Stimulated activated CD4-positive, alpha-beta T cell treated with anti-CD3 and anti-CD28 coated beads, Interleukin-15, amount 100 ng/mL, for 48 hours (primary cell): Measurements from ENCODE around the gene ZNRF3.

Experiments
- DNase-seq, 2 donors: peaks; one replicate each; pipeline ENCODE4 v3.0.0-alpha.2; 2020; ENCODE audit warnings: low read depth in 2 of 2

ZNRF3 gene

DNA sequence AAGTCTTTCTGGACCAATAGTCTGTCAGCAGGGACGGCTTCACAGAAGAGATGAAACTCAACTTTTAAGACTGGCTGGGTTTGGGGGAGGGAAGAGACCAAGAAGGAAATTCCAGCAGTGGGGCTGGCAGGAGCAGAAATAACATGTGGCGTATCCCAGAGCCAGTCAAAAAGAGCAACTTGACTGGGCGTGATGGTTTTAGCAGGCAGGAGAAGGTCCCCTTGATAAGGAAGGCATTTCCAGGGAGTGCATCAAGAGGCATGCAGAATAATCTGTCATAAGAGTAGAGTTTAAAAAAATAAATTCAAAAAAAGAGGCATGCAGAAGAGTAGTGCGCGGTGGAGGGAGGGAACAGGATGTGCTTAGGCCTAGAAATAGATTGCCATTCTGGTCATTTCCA, 125.8 kb downstream of the ZNRF3 start:
- DNase-seq: no peak

DNA sequence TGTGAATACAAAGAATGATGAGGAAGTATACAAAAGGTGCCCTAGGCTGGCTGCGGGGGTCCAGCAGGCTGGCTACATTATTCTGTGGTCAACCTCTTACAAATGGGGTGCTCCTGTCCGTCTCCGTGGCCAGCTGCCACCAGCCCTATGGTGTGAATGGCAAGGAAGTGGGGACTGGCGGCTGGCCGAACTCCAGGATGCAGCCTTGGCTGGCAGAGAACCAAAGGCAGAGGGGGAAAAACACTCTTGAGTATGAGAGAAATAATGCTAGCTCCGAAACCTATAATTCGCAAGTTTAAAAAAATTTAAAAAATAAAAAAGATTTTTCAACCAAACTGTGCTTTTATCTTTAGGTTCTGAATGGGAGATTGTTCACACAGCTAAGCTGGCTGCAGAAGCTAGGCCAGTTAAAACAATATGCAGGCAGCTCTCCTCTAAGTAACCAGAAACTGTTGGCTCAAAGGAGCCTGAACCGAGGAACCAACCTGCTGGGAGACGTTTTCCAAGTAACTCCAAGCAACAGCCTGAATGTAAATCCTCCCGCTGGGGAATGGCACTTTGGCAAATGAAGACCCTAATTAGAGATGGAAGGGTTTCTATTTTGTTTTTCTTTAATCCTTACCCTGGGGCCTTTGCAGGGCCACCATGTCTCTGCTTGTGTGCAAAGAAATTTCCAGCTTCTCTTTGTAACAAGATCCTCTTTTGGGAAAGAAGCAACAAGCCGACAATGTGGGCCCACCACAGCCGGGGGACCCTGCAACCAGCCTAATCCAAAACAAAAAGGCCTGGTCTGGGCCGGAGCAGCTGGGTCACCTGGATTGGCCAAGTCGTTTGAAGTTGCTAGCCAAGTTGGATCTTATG, 128.1 kb downstream of the ZNRF3 start:
- no peak for DNase-seq

DNA sequence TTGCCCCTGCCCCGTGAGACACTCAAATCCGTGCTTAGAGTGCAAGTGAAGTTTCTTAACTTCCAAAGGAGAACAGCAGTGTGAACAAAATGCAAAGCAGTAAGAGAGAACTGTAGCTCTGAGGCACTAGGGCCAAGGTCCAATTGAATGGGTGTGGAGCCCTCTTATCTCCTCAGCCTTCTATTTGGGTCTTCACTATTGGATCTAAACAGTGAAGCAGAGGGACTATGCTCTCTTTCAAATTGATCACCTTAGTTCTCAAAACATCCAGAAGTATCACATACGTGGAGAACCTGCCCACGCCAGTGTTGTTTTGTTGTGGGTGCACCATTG, 128.7 kb downstream of the ZNRF3 start:
- no peak for DNase-seq

DNA sequence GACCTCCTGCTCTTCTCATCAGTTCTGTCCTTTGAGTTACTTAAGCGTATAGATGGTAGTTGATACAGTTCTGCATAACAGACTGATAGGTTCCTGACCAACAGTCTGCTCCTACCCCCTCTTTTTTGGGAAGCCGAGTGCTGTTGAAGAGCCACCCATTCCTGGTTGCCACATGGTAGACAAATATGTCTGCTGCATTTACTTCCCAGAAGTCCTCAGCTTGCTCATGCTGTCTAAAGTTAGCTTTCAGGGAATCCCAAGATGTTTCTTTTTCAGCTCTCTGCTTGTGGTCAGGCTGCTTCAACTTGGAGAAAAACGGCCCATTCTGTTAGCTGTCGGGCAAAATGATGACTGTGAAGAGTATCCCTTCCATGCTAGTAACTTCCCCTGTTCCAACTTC, 129.6 kb downstream of the ZNRF3 start:
- no peak for DNase-seq

DNA sequence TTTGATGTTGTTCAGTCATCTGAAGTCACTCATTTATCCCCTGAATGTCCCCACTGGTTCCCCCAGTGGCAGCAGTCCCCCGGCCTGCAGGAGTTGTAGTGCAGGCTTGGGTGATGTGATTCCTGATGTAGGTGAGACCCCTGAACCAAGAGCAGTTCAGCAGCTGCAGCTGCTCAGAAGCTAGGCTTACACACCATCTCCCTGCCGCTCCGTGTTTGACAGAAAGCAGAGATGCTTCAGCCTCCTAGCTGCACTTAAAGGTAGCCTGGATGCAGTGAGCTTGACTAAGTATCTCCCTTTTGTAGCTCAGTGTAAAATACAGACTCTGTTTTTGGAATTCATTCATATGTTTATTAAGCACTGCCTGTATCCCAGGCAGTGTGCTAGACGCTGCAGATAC, 130.9 kb downstream of the ZNRF3 start:
- DNase-seq: no peak

DNA sequence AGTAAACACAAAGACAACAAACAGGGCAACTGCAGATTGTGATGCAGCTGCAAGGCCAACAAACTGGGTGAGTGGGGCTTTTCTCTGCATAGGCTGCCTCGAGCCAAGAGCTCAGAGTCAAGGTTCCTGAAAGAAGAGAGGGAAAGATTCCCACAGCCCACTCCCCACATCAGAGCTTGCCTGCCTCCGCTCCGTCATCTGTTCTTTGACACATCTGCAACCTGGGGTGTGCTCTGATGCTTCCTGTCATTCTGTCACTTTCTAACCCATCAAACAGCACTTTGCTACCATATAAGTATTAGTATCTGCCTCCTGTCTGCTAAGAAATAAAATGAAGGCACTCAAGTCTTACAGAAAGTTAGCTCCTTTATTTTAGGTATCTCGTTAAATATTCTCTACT, 131.4 kb downstream of the ZNRF3 start:
- no peak for DNase-seq

DNA sequence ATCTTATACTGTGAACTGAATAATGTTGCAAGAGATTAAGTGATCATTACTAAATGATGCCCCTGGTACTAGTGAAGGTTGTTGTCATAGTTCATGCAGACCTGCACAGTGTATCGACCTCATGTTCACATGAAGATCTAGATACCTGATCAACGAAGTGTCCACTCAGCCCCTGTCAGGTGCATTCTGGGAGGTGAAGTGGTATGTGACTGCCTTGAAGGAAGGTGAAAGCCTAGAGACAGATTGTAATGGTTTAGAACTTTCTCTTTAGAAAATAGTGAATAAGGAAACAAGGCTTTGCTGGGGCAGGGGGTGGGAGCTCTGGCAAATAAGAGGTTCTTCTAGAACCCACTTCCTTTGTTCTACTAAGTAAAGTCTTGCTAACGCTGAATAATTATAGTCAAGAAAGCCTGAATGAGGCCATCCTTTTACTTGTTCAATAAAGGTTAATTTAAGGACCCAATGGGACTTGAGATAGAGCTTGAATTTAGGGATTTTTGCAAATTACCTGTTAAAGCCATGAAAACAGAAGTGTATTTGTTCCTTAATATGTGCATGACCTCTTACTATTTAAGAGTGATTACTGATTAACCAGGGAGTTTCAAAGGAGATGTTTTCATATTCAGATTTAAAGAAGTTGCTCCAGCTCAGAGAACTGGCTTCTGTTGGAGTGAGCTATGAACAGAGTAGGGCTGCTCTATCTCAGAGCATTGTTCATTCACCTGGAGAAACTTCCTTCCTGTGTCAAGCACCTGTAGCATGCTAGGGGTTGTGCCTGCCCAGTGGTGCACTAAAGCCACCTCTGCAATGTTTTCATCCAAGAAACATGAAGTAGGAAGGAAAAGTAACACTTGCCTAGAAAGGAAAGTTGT, 132.9 kb downstream of the ZNRF3 start:
- DNase-seq: no peak

DNA sequence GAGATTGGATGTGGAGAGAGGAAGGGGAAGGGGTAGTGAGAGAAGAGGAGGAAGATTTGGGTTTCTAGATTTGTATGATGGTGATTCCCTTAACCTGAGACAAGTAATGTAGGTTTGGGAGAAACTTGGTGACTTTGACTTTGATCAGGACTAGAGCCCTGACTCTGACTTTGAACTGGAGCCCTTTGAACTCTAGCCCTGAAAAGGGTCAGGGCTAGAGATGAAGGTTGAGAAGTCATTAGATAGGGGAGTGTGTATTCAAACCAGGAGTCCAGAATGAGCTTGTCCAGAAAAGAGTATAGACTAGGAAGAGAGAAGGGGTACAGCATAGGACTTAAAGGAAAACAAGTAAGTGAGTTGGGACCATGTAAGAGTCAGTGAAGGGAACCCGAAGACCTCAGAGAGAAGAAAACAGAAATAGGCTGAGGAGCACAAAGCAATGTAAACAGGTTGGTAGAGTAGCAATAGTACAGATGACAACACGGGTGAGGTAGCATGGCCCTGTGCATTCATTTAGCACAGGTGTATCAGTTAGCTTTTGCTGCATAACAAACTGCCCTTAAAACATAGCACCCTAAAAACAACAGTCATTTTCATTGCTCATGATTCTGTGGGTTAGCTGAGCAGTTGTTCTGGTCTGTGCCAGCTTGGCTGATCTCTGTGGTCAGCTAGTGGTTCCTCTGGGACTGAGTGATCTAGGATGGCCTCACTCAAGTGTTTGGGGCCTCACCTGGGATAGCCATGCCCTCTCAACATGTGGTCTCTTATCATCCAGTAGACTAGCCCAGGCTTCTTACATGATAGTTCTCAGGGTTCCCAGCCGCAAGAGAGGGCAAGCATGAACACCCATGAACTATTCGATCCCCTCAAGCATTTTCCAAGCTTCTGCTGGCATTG, 135.2 kb downstream of the ZNRF3 start:
- no peak for DNase-seq

DNA sequence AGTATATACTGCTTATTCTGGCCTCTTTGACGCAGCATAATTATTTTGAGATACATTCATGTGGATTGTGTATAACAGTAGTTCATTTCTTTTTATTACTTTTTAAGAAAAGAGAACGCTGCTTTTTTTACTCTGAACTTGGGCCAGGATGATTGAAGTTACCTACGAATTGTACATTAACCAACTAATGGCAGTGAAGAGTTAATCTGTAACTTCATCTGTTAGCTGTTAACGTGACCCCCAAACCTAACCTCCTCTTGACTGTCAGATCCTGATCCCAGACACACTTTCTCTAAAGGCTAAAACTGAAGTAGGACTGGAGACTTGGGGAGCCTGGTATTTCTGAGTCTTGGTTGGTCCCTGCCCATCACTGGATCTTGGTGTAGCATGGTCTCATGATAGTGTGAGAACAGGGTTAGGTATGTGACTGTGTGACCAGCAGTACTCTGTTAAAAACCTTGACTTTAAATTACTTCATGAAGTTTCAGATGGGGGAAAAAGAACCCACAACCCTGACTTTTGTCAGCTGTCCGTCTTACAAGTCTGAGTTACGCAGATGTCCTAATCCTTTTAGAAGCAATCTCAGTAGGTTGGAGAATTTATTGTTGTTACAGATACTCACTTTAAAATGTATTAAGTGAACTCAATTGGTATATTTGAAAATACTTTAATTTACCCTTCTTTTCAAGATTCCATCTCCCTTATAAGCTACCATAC, 138.9 kb downstream of the ZNRF3 start:
- no peak for DNase-seq

DNA sequence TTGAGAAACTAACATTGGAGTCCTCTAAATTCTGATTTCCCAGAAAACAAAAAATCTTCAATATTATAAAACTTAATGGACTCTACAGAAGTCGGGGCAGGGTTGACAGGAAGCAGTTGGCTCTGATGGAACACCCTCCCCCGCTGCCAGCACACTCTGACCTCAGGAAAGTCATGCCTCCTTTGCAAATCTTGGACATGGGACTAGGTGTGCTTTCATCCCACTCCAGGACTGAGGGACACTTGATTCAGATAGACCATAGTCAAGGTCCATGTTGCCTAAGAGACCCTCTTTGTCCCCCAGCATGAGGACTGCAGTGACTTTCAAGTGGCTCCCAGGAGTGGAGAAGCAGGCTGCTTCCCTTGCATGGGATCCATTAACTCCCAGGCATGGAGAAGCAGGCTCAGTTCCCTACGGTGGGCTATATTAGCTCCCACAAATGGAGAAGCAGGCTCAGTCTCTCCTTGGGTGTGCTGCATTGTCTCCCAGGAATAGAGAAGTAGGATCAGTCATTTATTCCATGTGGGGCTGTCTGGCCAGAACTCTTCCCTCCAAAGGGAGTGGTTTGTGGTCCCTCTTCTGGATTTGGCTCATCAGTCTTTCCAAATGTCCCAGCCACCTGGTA, 139.9 kb downstream of the ZNRF3 start:
- no peak for DNase-seq

DNA sequence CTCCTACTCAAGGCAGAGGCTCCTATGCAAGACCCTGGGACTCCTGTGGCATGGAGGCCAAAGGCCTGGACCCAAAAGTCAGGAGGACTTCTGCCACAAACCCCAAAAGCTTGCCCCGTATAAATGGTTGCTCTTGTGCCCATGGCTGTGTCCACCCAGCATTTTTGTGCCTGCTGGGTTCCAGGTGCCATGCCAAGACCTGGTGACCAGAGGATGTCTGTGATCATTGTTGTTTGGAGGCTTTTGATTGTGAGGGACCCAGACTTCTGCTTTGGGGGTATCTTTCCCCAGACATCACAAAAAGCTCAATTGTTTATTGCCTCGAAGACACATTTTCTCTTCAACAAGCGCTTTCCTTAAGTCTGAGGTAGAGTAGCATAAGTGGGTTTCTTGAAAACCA, 143.2 kb downstream of the ZNRF3 start:
- no peak for DNase-seq

DNA sequence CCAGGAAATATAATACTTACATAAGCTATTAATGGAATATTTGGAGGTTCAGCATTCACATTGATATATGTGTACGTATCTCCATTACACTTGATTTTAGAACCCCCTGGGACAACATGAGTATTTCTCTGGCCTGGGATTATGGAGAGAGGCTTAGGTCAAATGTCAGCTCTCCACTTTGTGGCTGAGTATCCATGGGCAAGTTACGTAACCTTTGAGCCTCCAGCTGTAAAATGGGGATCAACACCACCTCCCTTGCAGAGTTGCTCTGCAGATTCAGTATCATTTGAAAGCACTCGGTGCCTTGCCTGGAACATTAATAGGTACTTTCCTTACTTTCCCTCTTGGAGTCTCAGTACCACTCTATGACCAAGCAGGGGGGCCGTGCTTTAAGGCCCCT, 145.1 kb downstream of the ZNRF3 start:
- DNase-seq: no peak

DNA sequence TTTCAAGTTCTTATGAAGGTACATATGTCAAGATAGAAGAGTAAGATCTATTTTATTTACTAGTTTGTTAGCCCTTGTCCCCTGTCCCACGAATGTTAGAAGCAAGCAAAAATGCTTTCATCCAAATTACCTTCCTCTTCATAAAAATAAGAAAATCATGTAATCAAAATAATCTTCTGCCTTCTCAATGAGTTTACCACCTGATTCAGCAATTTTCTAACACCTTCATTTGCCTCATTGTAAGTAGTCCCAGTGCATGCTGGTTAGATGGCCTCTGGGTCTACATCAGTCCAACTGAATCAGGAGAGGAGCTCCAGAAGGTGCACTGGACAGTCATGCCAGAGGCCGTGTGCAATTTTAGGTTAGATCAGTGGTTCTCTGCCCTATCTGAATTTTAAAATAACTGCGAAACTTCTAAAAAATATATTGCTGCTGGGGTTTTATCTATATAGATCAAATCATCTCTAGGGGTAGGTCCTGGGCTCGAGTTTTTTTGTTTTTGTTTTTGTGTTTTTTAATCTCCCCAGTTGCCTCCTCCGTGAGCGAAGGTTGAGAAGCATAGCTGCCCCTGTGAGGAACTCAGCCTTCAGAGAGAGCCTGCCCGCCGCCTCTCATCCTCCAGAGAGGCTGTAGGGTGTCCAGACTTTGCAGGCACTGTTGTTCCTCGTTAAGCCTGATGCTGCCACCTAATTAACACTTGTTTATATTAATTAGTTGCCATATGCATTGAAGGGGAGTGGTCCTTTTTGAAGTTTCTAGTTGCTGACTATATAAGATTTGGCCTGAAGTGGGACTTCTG, 146.0 kb downstream of the ZNRF3 start:
- no peak for DNase-seq

DNA sequence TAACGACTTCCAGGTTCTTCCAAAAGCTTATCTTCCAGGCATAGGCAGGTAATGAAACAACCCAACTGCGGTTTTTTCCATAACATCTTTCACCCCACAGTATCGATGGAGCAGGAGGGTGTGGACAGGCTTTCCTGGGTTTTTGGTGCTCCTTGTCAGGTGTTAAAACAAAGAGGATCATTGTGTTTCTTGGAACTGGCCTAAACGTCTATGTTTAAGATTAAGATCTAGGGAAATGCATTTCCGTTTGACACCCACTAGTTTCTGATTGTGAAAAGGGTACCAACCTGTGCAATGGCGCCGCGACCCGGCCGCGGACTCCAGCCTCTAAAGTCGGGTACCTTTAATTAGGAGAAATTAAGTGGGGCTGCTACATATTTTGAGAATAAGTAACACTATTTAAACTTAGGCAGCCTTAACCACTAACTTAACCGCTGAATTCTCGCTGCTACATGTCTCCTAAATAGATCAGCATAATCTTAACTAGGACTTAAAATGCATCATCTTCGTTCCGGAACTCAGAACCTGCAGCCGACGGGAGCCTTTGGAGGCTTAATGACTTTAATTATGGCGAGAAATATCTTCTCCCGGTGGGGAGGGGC, 146.7 kb downstream of the ZNRF3 start:
- DNase-seq: no peak

DNA sequence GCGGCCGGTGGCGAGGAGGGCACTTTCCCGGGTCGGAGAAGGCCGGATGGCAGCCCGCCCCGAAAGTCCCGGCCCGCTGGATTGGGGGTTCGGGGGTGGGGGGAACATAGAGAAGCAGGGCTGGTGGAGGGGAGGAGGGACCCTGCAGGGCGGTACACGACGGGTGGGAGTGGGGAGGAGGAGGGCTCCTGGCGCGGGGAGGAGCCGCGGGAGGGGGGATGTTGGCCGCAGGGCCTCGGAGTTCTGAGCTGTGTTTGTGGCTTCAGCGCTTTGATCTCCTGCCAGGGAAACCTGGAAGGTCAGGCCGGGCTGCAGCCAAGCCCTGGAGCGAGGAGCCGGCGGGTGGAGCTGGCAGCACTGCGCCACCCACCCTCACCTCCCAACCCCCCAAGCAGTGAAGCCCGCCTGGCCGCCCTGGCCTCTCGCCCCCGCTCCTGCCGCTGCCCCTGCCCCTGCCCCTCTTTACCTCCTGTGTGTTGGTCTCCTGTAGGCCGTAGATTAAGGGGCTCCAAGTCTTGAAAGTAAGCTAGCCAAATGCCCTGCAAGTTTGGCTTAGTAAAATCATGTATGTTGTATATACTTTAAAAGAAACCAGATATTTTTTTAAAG, 147.3 kb downstream of the ZNRF3 start:
- no peak for DNase-seq

DNA sequence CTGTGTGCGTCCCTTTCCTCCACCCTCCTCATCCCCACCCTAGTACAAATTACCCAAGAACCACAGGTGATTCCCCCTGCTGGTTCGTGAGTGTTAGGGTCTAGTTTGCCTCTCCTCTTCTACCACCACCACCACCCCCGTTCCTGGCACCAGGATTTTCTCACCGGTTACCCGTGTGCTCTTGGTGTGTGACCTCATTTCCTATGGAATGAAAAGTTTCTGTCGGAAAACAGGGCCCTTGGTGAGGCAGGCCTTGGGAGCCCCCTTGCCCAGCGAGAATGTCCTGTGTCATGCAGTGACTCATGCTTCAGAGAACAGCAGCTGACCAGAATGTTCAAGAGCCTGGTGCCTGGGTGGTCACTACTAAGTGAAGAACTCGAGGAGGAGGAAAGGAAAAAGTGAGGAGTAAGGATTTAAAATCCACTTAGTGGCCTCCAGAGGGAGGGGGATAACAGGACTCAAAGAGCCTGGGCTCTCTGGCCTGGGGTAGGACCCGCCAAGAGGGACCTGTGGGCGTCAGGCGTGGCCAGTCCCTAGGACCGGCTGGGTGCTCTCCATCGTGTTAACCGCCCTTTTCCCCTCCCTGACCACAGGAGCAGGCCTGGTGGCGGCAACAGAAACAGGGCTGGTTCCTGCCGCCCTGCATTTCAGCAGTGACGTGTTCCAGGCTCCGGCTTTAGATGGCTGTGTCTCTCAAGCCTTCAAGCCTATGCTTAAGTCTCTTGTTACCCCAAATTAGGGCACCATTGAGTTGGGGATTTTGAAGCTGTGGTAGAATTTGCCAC, 148.0 kb downstream of the ZNRF3 start:
- no peak for DNase-seq

DNA sequence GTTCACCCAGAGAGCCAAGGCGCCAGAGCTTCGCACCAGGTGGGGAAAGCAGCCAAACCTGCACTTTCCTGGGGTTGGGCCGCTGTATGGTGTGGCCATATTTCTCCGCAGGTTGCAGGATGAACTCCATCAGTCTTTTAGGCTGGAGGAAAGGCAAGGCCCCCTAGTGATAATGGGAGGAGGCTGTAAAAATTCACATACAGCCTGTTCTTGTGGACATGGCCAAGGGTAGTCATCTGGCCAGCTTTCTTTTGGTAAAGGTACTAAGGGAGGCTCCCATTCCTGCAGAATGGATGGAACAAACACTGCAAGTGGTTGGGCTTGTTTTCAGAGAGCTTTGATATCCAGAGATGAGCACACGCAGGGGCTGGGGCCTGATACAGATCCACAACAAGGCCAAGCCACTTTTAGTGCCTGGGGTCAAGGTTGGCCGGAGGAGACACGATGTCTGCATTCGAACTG, 148.7 kb downstream of the ZNRF3 start:
- no peak for DNase-seq

DNA sequence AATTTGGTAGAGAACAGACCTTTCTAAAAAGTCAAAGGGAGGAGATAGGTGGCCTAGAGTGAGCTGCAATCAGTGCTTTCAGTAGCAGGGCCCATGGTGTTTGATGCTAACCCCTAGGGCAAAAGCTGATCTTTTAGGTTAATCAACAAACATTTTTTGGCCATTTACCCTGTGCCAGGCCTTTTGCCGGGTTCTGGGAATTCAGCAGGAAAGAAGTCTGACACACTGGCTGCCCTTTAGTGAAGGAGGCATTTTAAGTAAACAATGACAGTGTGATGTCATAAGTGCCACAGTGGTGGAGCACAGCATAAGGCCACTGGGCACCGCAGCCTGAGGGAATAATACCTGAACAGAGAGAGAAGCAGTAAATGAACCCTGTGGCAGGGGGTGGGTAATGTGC, 149.2 kb downstream of the ZNRF3 start:
- DNase-seq: no peak
